Kidney (tissue), 14 donors: ENCODE results near the gene MAPK8. TPM values are rescaled to one million over a fixed set of nuclear protein-coding genes. Genes with fewer than 3 reads are reported as not detected.

Experiments
- DNase-seq, 5 donors: peaks; one replicate each; pipeline ENCODE4 v3.0.0-alpha.2; 2013 to 2020
- FAIRE-seq: peaks from 2 replicates; lab custom pipeline; 2012; peaks lifted over from hg19 to GRCh38; lab: Jason Lieb, UNC
- H3K27ac ChIP-seq, 2 donors: one replicate each; pipeline ENCODE4 v1.7.0; 2013; ENCODE audit warnings: low read depth in 2 of 2, low read length in 2 of 2, inconsistent platforms in 1 of 2
- H3K27me3 ChIP-seq: one replicate; pipeline ENCODE4 v1.7.1; 2013; ENCODE audit warnings: low read length, inconsistent platforms; ENCODE audit not compliant: control insufficient read depth, insufficient read depth
- H3K36me3 ChIP-seq, 3 donors: one replicate each; pipeline versions ENCODE4 v1.7.0 to v1.7.1; 2013; ENCODE audit warnings: low read length in 3 of 3, control low read depth in 1 of 3, inconsistent platforms in 1 of 3; ENCODE audit not compliant: insufficient read depth in 3 of 3, control insufficient read depth in 2 of 3
- H3K4me1 ChIP-seq, 3 donors: one replicate each; pipeline versions ENCODE4 v1.7.0 to v1.7.1; 2013; ENCODE audit warnings: low read length in 3 of 3, inconsistent platforms in 1 of 3, low read depth in 1 of 3; ENCODE audit not compliant: control insufficient read depth in 2 of 3, insufficient read depth in 2 of 3
- H3K4me3 ChIP-seq, 3 donors: one replicate each; pipeline versions ENCODE4 v1.7.0 to v1.8.1; 2013; ENCODE audit warnings: low read length in 3 of 3, control low read depth in 1 of 3, inconsistent platforms in 1 of 3
- H3K9ac ChIP-seq, 3 donors: one replicate each; pipeline versions ENCODE4 v1.7.0 to v1.7.1; 2013; ENCODE audit warnings: low read length in 3 of 3, control low read depth in 1 of 3, inconsistent platforms in 1 of 3
- H3K9me3 ChIP-seq, 3 donors: one replicate each; pipeline versions ENCODE4 v1.7.0 to v1.7.1; 2013; ENCODE audit warnings: low read length in 3 of 3, control low read depth in 1 of 3, inconsistent platforms in 1 of 3; ENCODE audit not compliant: control insufficient read depth in 2 of 3, insufficient read depth in 1 of 3
- CTCF ChIP-seq: IDR thresholded peaks from 3 replicates; pipeline ENCODE4 v1.5.1; 2012; ENCODE audit warnings: mild to moderate bottlenecking, moderate library complexity, borderline replicate concordance; ENCODE audit not compliant: insufficient read depth; ENCODE audit errors: extremely low read depth
- intact Hi-C: fragments of 100-400 bp; cut with DNase I; formaldehyde crosslinking; loops from one replicate; pipeline ENCODE4 v1.11.1; 2022
- polyA plus RNA-seq: library from polyadenylated mRNA; stranded (reverse); fragments of 350-450 nt; fragmentation: Illumina TruSeq; extraction: RNeasy Lipid Tissue Mini Kit (QIAGEN cat#74804); gene quantifications from one replicate; pipeline ENCODE4 v1.2.3, GENCODE V29; 2014; ENCODE audit warnings: low read depth, low replicate concordance; ENCODE audit not compliant: insufficient read depth
- total RNA-seq: library from RNA; stranded (reverse); fragmentation: NEBNext Ultra II Directional; extraction: Animal tissue kit (Norgen Biotek cat#: 25700); gene quantifications from one replicate; pipeline ENCODE4 v1.2.1, GENCODE V29; 2021
- donor health status: control.
- donor health status: control.
- donor health status: control.
- donor health status: control.
- donor health status: control.
- donor health status: DM: yes; HTN: yes; CAD: no.
- donor health status: Normal renal cell carcinoma (clear cell type).

MAPK8 gene
- total and polyA plus RNA-seq, 2 donors from 2014 or later, result 17.0 to 36.7 TPM

DNA sequence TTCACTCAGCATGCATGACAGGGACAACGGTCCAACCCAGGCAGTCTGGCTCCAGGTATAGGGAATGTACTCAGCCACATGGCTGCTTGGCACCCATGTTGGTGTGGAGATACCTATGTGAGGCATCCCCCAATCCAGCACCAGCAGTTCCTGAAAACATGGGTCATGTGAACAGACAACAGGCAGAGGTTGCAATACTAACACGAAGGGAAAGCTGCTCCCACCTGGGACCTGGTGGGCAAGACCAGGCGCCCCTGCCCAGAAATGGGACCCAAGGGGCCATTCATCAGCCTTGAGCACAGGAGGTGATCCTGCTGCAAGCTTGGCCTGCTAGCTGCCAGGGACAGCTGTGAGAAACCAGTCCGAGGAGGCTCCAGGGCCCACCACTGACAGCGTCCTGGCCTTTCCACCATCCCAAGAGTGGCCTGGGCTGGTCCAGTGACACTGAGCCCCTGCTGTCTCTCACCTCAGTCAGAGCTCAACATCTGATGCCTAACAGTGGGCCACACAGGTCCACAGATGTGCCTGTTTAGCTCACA lies 156.1 kb downstream of the MAPK8 start:
- Histone ChIP-seq H3K9ac (no peak overlapping the region), H3K36me3 (no peaks in the 10 kb centered on the region), H3K4me1 (peaks cover 0 to 2% (median 0%) of the 10 kb centered on the region in 3 donors), H3K27ac (no peak overlapping the region), H3K4me3 (no peak overlapping the region), H3K9me3 (no peaks in the 10 kb centered on the region), H3K27me3 (no peaks in the 10 kb centered on the region)
- peak in 3 of 5 donors; percentile 6 to 51 (median 34) for DNase-seq
- intact Hi-C loops, result no loop called here
- no peak for FAIRE-seq
- TF ChIP-seq CTCF, result no peak

- Histone ChIP-seq H3K9me3 (no peaks in the 10 kb centered on the region), H3K4me1 (peaks cover 0 to 2% (median 0%) of the 10 kb centered on the region in 3 donors), H3K27me3 (no peaks in the 10 kb centered on the region), H3K4me3 (no peak overlapping the region), H3K36me3 (no peaks in the 10 kb centered on the region), H3K9ac (no peak overlapping the region), H3K27ac (no peak overlapping the region)
- no peak for FAIRE-seq
- TF ChIP-seq CTCF, result no peak
- peak in 4 of 5 donors; percentile 48 to 65 (median 53) for DNase-seq
- intact Hi-C loops, result no loop called here
These were observed 157.0 kb downstream of the MAPK8 start for GRCh38 chr10:48463318-48464003.

- TF ChIP-seq CTCF, result no peak
- FAIRE-seq (no peak), DNase-seq (peak in 3 of 5 donors; percentile 7 to 41 (median 41))
- Histone ChIP-seq H3K4me3 (no peak overlapping the region), H3K4me1 (peaks cover 0 to 2% (median 0%) of the 10 kb centered on the region in 3 donors), H3K9ac (no peak overlapping the region), H3K36me3 (no peaks in the 10 kb centered on the region), H3K9me3 (no peaks in the 10 kb centered on the region), H3K27me3 (no peaks in the 10 kb centered on the region), H3K27ac (no peak overlapping the region)
- intact Hi-C loops, result no loop called here
These were observed 157.8 kb downstream of the MAPK8 start for GRCh38 chr10:48464121-48464870.
